IMR-90 (cell line): ENCODE results near the gene HDAC9.

Source experiments
- CTCF ChIP-seq: conservative IDR thresholded peaks from 2 replicates; pipeline ENCODE4 v1.5.1; 2012; ENCODE audit warnings: mild to moderate bottlenecking, low read depth, low read length, improper control_type of control experiment
- MAZ ChIP-seq: IDR thresholded peaks from 2 replicates; pipeline ENCODE4 v1.6.1; 2012; ENCODE audit warnings: low read depth, mild to moderate bottlenecking, low read length, improper control_type of control experiment, moderate library complexity, borderline replicate concordance
- POLR2A ChIP-seq: IDR thresholded peaks from 2 replicates; pipeline ENCODE4 v1.6.1; 2012; ENCODE audit warnings: mild to moderate bottlenecking, low read depth, low read length

- TF ChIP-seq POLR2A: no peak
- TF ChIP-seq CTCF: no peak
- no peak for TF ChIP-seq MAZ
These were observed 94.7 kb downstream of the HDAC9 start for GRCh38 chr7:18590241-18590640.
